Mesodermal cell (in vitro differentiated cells): ENCODE data around the gene ANGEL1.
A peak's percentile ranks its signal among the peaks of the same experiment; 100 is the strongest.

Source experiments
- H3K27ac ChIP-seq: 2 replicates; pipeline ENCODE4 v1.7.0; 2013; ENCODE audit warnings: mild to moderate bottlenecking, low read depth, low read length, moderate library complexity; ENCODE audit not compliant: severe bottlenecking
- H3K36me3 ChIP-seq: 2 replicates; pipeline ENCODE4 v1.7.1; 2013; ENCODE audit warnings: mild to moderate bottlenecking, low read length, moderate library complexity; ENCODE audit not compliant: control insufficient read depth, insufficient read depth
- H3K4me1 ChIP-seq: one replicate; pipeline ENCODE4 v1.7.1; 2013; ENCODE audit warnings: mild to moderate bottlenecking, low read length; ENCODE audit not compliant: insufficient read depth, control insufficient read depth, poor library complexity, severe bottlenecking
- H3K4me3 ChIP-seq: 2 replicates; pipeline ENCODE4 v1.7.0; 2013; ENCODE audit warnings: low read length, control low read depth, mild to moderate bottlenecking; ENCODE audit not compliant: insufficient read depth, poor library complexity, severe bottlenecking; ENCODE audit errors: extremely low read depth
- H3K9me3 ChIP-seq: 2 replicates; pipeline ENCODE4 v1.7.1; 2013; ENCODE audit warnings: mild to moderate bottlenecking, low read length, moderate library complexity; ENCODE audit not compliant: control insufficient read depth
- WGBS, 2 experiments: methylation state at CpG; one replicate each; pipeline ENCODE4 v1.1.5; 2013; ENCODE audit warnings: missing lambda C conversion rate in 2 of 2; ENCODE audit not compliant: insufficient coverage in 2 of 2; 5-methylcytosine and 5-hydroxymethylcytosine counted together

The ANGEL1 gene

GRCh38 chr14:76762411-76763095 lies 50.1 kb downstream of the ANGEL1 start:
- H3K27ac ChIP-seq = no peak overlapping the region
- peaks cover 23% of the 10 kb centered on the region for H3K4me1 ChIP-seq
- H3K4me3 ChIP-seq = peak overlapping the region; percentile 65
- H3K36me3 ChIP-seq = peaks cover 13% of the 10 kb centered on the region
- WGBS, 2 experiments = 59 to 70% methylated on average over 17 of the region's 28 CpGs
- H3K9me3 ChIP-seq = no peaks in the 10 kb centered on the region

DNA sequence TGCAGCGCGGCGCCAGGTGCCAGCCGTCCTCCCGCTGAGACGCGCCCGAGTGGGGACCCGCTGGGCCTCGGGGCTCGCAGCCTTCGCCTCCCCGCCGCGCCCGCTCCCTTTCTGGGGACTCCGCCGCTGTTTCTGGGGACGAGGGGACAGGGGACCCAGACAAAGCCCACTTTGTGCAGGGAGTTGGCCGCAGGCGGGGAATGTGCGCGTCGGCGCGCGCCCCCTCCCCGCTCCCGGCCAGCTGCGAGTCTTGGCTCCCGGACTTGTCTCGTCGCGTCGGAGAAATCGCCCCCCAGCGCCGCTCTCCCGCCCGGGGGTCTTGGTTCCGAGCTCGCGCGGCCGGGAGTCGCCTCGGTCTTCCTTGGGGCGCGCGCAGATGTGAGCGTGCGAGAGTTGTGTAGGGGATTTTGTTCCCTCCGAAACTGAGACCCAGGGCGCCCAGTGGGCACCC lies 50.7 kb downstream of the ANGEL1 start:
- Histone ChIP-seq H3K36me3 (peaks cover 13% of the 10 kb centered on the region), H3K9me3 (no peaks in the 10 kb centered on the region), H3K4me1 (peaks cover 19% of the 10 kb centered on the region), H3K27ac (peak overlapping the region; percentile 87), H3K4me3 (peak overlapping the region; percentile 65)
- 0 to 1% methylated on average over 42 to 48 of the region's 54 CpGs for WGBS, 2 experiments

GRCh38 chr14:76761136-76761959 lies 51.3 kb downstream of the ANGEL1 start, which contains the start of gene VASH1:
VASH1 (plus strand) TSS chr14:76761468; CDS start chr14:76762822, 1,354 bp downstream.
- 1% methylated on average over 59 to 88 of the region's 96 CpGs for WGBS, 2 experiments
- H3K4me1 ChIP-seq = peaks cover 19% of the 10 kb centered on the region
- peak within 1 kb of the TSS; percentile 65 for H3K4me3 ChIP-seq
- no peaks in the 10 kb centered on the region for H3K9me3 ChIP-seq
- H3K36me3 ChIP-seq = peaks cover 12% of the 10 kb centered on the region
- H3K27ac ChIP-seq = peak within 1 kb of the TSS; percentile 87

DNA sequence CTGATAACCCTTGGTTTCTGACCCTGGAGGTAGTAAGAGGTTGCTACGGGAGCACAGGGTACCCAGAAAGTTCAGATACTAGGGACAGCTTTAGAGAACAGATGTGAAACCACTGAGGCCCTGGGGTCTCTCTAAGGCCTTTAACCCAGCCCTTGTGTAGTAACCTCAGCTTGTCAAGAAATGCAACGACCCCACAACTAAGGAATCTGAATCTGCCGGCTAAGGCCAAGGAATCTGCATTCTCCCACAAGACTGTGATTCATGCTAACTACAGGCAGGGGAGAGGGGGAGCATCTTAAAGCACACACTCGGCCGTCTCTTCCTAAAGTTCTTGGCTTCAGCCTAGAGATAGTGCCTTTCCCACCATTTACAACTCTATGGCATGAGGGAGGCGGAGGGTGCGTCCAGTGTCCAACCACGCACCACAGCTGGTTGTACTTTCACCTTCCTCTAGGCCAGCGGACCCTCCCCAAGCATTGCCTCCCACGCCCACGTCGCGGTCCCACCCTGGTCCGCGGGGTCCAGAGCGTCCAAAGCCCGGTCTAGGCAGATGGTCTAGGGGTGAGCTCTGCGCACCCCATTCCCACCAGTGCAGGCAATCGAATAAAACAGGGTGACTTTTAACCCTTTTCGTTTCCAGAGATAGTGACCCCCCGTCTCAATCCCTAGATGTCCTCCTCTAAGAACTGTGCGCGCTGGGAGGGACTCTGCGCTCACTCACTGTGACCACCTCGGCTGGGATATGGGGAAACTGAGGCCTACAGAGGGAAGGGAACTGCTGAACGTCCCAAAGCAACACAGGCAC lies 52.1 kb downstream of the ANGEL1 start:
- Histone ChIP-seq H3K36me3 (peaks cover 4% of the 10 kb centered on the region), H3K27ac (peak overlapping the region; percentile 87), H3K4me1 (peaks cover 18% of the 10 kb centered on the region), H3K9me3 (no peaks in the 10 kb centered on the region), H3K4me3 (peak overlapping the region; percentile 65)
- 66 to 69% methylated on average over 17 to 21 of the region's 26 CpGs for WGBS, 2 experiments

DNA sequence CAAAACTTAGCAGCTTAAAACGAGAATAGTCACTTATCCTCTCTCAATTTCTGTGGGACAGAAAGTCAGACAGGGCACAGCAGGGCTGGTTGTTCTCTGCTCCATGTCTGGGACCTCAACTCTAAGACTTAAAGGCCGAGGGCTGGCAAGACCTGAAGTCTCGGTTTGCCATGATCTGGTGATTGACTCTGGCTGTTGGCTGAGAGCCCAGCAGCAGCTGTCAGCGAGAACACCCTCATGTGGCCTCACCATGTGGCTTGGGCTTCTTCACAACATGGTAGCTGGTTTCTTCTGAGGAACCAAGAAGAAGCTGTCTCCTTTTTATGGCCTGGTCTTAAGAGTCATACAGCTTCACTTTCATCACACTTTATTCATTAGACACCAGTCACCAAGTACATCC lies 53.1 kb downstream of the ANGEL1 start:
- H3K27ac ChIP-seq = no peak overlapping the region
- H3K4me1 ChIP-seq = peaks cover 12% of the 10 kb centered on the region
- H3K36me3 ChIP-seq = no peaks in the 10 kb centered on the region
- WGBS, 2 experiments = 90 to 95% methylated on average over 4 of the region's 4 CpGs
- H3K9me3 ChIP-seq = no peaks in the 10 kb centered on the region
- no peak overlapping the region for H3K4me3 ChIP-seq

DNA sequence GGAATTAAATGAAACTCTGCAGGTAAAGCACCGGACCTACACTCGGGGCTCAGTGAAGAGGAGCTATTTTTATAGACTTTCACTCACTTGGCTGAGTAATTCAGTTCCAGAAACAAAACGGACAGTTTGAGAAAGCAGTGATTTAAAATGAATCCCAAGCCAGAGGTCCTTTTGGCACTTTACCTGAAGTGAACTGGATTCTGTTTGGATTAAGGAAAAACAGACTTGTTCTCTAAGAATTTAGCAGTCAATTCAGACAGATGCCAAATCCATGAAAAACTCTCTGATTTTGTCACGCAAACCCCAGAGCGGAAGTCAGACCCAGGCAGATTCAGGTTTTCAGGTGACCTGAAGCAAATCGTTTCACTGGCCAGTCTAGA lies 56.3 kb downstream of the ANGEL1 start:
- H3K27ac ChIP-seq = no peak overlapping the region
- no peaks in the 10 kb centered on the region for H3K36me3 ChIP-seq
- H3K4me1 ChIP-seq = peaks cover 4% of the 10 kb centered on the region
- 88 to 96% methylated on average over 6 of the region's 6 CpGs for WGBS, 2 experiments
- H3K4me3 ChIP-seq = no peak overlapping the region
- H3K9me3 ChIP-seq = no peaks in the 10 kb centered on the region

GRCh38 chr14:76755610-76756370 lies 56.9 kb downstream of the ANGEL1 start:
- Histone ChIP-seq H3K27ac (no peak overlapping the region), H3K36me3 (no peaks in the 10 kb centered on the region), H3K4me3 (no peak overlapping the region), H3K4me1 (peaks cover 3% of the 10 kb centered on the region), H3K9me3 (no peaks in the 10 kb centered on the region)
- 68 to 78% methylated on average over 4 to 8 of the region's 9 CpGs for WGBS, 2 experiments

DNA sequence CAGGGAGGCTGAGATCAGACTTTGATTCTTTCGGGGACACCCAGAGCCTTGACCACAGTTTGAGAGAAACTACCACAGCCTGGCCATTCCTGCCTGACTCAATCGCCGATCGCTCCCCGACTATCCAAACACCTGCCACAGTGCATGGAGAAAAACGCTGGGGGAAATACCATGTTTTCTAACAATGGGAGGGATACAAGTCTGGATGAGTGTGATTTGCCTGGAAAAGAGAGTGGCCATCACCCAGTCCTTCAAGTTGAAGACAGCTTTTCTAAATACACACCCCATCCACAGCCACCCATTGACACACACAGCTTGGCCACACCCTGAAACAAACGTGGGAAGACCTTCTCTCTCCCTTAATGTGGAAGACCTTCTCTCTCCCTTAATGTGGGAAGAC lies 58.1 kb downstream of the ANGEL1 start:
- 78 to 91% methylated on average over 1 to 6 of the region's 7 CpGs for WGBS, 2 experiments
- Histone ChIP-seq H3K27ac (no peak overlapping the region), H3K4me1 (no peaks in the 10 kb centered on the region), H3K9me3 (no peaks in the 10 kb centered on the region), H3K4me3 (no peak overlapping the region), H3K36me3 (no peaks in the 10 kb centered on the region)

- Histone ChIP-seq H3K27ac (no peak overlapping the region), H3K36me3 (no peaks in the 10 kb centered on the region), H3K4me3 (no peak overlapping the region), H3K9me3 (no peaks in the 10 kb centered on the region), H3K4me1 (no peaks in the 10 kb centered on the region)
- 80 to 92% methylated on average over 4 to 6 of the region's 7 CpGs for WGBS, 2 experiments
These were observed 59.0 kb downstream of the ANGEL1 start for GRCh38 chr14:76753541-76754198.
